GM21515 (cell line): ENCODE results near the gene XPNPEP1.

ENCODE experiments used
- ATAC-seq: cut with Tn5 transposase; IDR thresholded peaks from one replicate; pipeline ENCODE4 v1.9.1; 2021; ENCODE audit not compliant: unreplicated experiment

The XPNPEP1 gene

DNA sequence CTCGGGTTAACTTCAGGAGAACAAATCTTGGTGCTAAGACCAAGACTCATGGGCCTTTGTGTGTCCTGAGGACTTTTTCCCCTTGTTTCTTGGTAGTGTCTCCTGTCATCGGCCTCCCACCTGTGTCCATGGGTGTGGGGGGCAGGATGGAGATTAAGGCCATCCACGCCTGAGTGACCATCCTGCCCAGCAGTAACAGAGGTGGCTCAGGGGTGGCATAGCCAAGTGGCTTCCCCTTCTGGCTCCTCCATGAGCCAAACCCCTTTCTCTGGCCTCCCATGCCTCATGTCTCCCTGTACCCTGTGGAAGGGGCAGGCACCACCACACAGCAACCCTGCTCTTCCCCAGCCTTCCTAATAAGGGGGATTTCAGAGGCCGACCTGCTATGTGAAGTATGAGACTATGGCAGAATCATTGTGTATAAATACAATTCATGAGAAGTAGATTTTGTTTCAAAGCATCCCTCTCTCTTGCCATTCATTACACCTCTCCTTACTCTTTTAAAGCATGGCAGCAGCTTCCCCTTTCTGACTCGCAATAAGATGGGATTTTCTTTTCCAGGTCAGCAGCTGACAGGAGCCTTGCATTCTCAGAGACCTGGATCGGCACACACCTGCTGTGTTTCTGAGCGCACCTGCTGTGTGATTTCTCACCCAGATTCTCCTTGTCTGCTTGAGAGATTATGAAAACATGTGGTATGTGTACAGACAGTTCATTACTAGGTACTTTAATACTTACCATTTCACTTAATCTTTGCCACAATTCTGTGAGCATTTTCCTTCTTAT is 102.5 kb downstream of the XPNPEP1 start:
- ATAC-seq = no peak

DNA sequence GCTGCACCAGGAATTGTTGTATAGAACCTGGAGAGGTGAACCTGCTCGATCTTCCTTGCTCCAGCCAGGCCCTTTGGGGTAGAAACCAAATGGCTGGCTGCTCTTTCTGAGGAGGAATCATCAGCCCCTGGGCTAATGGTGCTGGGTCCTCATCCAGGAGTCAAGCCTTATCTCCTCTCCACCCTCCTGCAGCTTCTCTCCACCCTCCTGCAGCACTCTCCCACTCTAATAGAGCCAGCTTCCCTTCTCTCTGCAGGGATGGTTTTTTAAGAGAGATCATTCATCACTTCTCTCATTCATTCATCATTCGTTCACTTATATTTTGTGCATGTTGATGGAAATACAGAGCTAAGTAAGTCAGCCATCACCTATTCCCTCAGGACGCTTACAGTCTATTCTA is 103.5 kb downstream of the XPNPEP1 start:
- no peak for ATAC-seq
